Stimulated activated effector memory CD8-positive, alpha-beta T cell treated with anti-CD3 and anti-CD28 coated beads, Interleukin-12 subunit alpha, Interleukin-12 subunit beta, amount 100 ng/mL, for 72 hours (primary cell): Measurements from ENCODE around the gene TMEFF2.
"Not testable (repeated sequence)": the region's sequence is repeated elsewhere in the genome, so short reads cannot be mapped to it uniquely, and the experiment has no call there.

Experiments
- ATAC-seq: fragments of 150-1000 bp; cut with Tn5 transposase; 2 replicates; pipeline ENCODE4 v1.10.0; 2021
- DNase-seq, 2 donors: peaks; one replicate each; pipeline ENCODE4 v3.0.0; 2021 to 2022; ENCODE audit warnings: low spot score in 2 of 2
- H3K27ac Mint-ChIP-seq: one replicate; pipeline ENCODE4 v1.8.0; 2022; ENCODE audit warnings: mild to moderate bottlenecking, mixed read lengths
- H3K36me3 Mint-ChIP-seq: one replicate; pipeline ENCODE4 v1.8.0; 2022; ENCODE audit warnings: mild to moderate bottlenecking, mixed read lengths
- H3K4me1 Mint-ChIP-seq: one replicate; pipeline ENCODE4 v1.8.0; 2022; ENCODE audit warnings: mixed read lengths
- H3K4me3 Mint-ChIP-seq: one replicate; pipeline ENCODE4 v1.8.0; 2022; ENCODE audit warnings: mild to moderate bottlenecking, mixed read lengths
- H3K9me3 Mint-ChIP-seq: one replicate; pipeline ENCODE4 v1.8.0; 2022; ENCODE audit warnings: mixed read lengths

Gene TMEFF2

GRCh38 chr2:192126912-192127311, 67.8 kb downstream of the TMEFF2 start:
- Mint-ChIP-seq H3K36me3 (no peaks in the 10 kb centered on the region), H3K27ac (no peak overlapping the region)
- no peak for ATAC-seq

GRCh38 chr2:192126426-192126825, 68.3 kb downstream of the TMEFF2 start:
- Mint-ChIP-seq H3K27ac (no peak overlapping the region), H3K36me3 (no peaks in the 10 kb centered on the region), H3K4me3 (no peak overlapping the region), H3K4me1 (no peaks in the 10 kb centered on the region), H3K9me3 (no peaks in the 10 kb centered on the region)
- ATAC-seq (no peak), DNase-seq (no peak)

More at GRCh38 chr2:192126912-192127311, 67.8 kb downstream of the TMEFF2 start:
- DNase-seq, result no peak
- H3K4me1 Mint-ChIP-seq, result no peaks in the 10 kb centered on the region
- H3K4me3 Mint-ChIP-seq, result no peak overlapping the region
- no peaks in the 10 kb centered on the region for H3K9me3 Mint-ChIP-seq

- Mint-ChIP-seq H3K4me1 (no peaks in the 10 kb centered on the region), H3K36me3 (no peaks in the 10 kb centered on the region), H3K27ac (no peak overlapping the region), H3K9me3 (no peaks in the 10 kb centered on the region), H3K4me3 (no peak overlapping the region)
- ATAC-seq (no peak), DNase-seq (no peak)
These were observed 70.2 kb downstream of the TMEFF2 start for GRCh38 chr2:192124571-192124970.

GRCh38 chr2:192123847-192124246, 70.9 kb downstream of the TMEFF2 start:
- no peaks in the 10 kb centered on the region for H3K9me3 Mint-ChIP-seq
- no peaks in the 10 kb centered on the region for H3K4me1 Mint-ChIP-seq
- no peaks in the 10 kb centered on the region for H3K36me3 Mint-ChIP-seq
- DNase-seq (no peak), ATAC-seq (no peak)
- H3K4me3 Mint-ChIP-seq, result no peak overlapping the region
- H3K27ac Mint-ChIP-seq, result no peak overlapping the region

GRCh38 chr2:192122946-192123345, 71.8 kb downstream of the TMEFF2 start:
- no peaks in the 10 kb centered on the region for H3K9me3 Mint-ChIP-seq
- ATAC-seq (no peak), DNase-seq (no peak)
- no peaks in the 10 kb centered on the region for H3K36me3 Mint-ChIP-seq
- H3K27ac Mint-ChIP-seq, result no peak overlapping the region
- no peak overlapping the region for H3K4me3 Mint-ChIP-seq
- no peaks in the 10 kb centered on the region for H3K4me1 Mint-ChIP-seq

GRCh38 chr2:192122141-192122540, 72.6 kb downstream of the TMEFF2 start:
- H3K4me1 Mint-ChIP-seq, result no peaks in the 10 kb centered on the region
- H3K36me3 Mint-ChIP-seq, result no peaks in the 10 kb centered on the region
- DNase-seq (no peak), ATAC-seq (no peak)
- no peak overlapping the region for H3K4me3 Mint-ChIP-seq
- H3K27ac Mint-ChIP-seq, result no peak overlapping the region
- H3K9me3 Mint-ChIP-seq, result no peaks in the 10 kb centered on the region

- Mint-ChIP-seq H3K4me1 (no peaks in the 10 kb centered on the region), H3K4me3 (no peak overlapping the region), H3K36me3 (no peaks in the 10 kb centered on the region), H3K27ac (no peak overlapping the region), H3K9me3 (no peaks in the 10 kb centered on the region)
- DNase-seq, result no peak
- ATAC-seq, result no peak
These were observed 75.2 kb downstream of the TMEFF2 start for GRCh38 chr2:192119536-192119935.

- H3K4me3 Mint-ChIP-seq, result no peak overlapping the region
- H3K9me3 Mint-ChIP-seq, result no peaks in the 10 kb centered on the region
- H3K27ac Mint-ChIP-seq, result no peak overlapping the region
- no peaks in the 10 kb centered on the region for H3K4me1 Mint-ChIP-seq
- no peaks in the 10 kb centered on the region for H3K36me3 Mint-ChIP-seq
- DNase-seq (no peak), ATAC-seq (no peak)
These were observed 77.0 kb downstream of the TMEFF2 start for GRCh38 chr2:192117705-192118104.

- peak; percentile 36 for ATAC-seq
- H3K9me3 Mint-ChIP-seq, result not testable (repeated sequence)
These were observed 83.2 kb downstream of the TMEFF2 start for GRCh38 chr2:192111536-192111935.

GRCh38 chr2:192099742-192100141, 95.0 kb downstream of the TMEFF2 start:
- H3K4me3 Mint-ChIP-seq, result no peak overlapping the region
- H3K4me1 Mint-ChIP-seq, result no peaks in the 10 kb centered on the region
- H3K27ac Mint-ChIP-seq, result no peak overlapping the region
- H3K9me3 Mint-ChIP-seq, result no peaks in the 10 kb centered on the region
- no peaks in the 10 kb centered on the region for H3K36me3 Mint-ChIP-seq
- ATAC-seq (no peak), DNase-seq (no peak)

More at GRCh38 chr2:192111536-192111935, 83.2 kb downstream of the TMEFF2 start:
- not testable (repeated sequence) for H3K4me1 Mint-ChIP-seq, H3K36me3 Mint-ChIP-seq, H3K4me3 Mint-ChIP-seq, DNase-seq, H3K27ac Mint-ChIP-seq

GRCh38 chr2:192098814-192099491, 95.8 kb downstream of the TMEFF2 start:
- no peaks in the 10 kb centered on the region for H3K36me3 Mint-ChIP-seq
- H3K9me3 Mint-ChIP-seq, result no peaks in the 10 kb centered on the region
- ATAC-seq, result no peak
- no peaks in the 10 kb centered on the region for H3K4me1 Mint-ChIP-seq
- no peak overlapping the region for H3K4me3 Mint-ChIP-seq
- DNase-seq, result no peak
- no peak overlapping the region for H3K27ac Mint-ChIP-seq

- no peak for ATAC-seq
- Mint-ChIP-seq H3K9me3 (no peaks in the 10 kb centered on the region), H3K36me3 (no peaks in the 10 kb centered on the region), H3K27ac (no peak overlapping the region), H3K4me1 (no peaks in the 10 kb centered on the region), H3K4me3 (no peak overlapping the region)
- DNase-seq, result no peak
These were observed 103.3 kb downstream of the TMEFF2 start for GRCh38 chr2:192091476-192091875.

GRCh38 chr2:192090911-192091310, 103.8 kb downstream of the TMEFF2 start:
- no peak overlapping the region for H3K4me3 Mint-ChIP-seq
- no peak for ATAC-seq
- H3K4me1 Mint-ChIP-seq, result no peaks in the 10 kb centered on the region
- no peaks in the 10 kb centered on the region for H3K36me3 Mint-ChIP-seq
- DNase-seq, result no peak
- H3K27ac Mint-ChIP-seq, result no peak overlapping the region
- no peaks in the 10 kb centered on the region for H3K9me3 Mint-ChIP-seq

GRCh38 chr2:192087398-192087958, 107.3 kb downstream of the TMEFF2 start:
- Mint-ChIP-seq H3K9me3 (no peaks in the 10 kb centered on the region), H3K36me3 (no peaks in the 10 kb centered on the region), H3K27ac (no peak overlapping the region), H3K4me3 (no peak overlapping the region), H3K4me1 (no peaks in the 10 kb centered on the region)
- DNase-seq (no peak), ATAC-seq (no peak)

GRCh38 chr2:192082121-192082520, 112.6 kb downstream of the TMEFF2 start:
- Mint-ChIP-seq H3K4me3 (no peak overlapping the region), H3K4me1 (no peaks in the 10 kb centered on the region)

GRCh38 chr2:192080096-192080495, 114.6 kb downstream of the TMEFF2 start:
- not testable (repeated sequence) for DNase-seq, H3K4me1 Mint-ChIP-seq, H3K27ac Mint-ChIP-seq, H3K4me3 Mint-ChIP-seq, H3K9me3 Mint-ChIP-seq, H3K36me3 Mint-ChIP-seq, ATAC-seq

More at GRCh38 chr2:192082121-192082520, 112.6 kb downstream of the TMEFF2 start:
- no peak for DNase-seq
- Mint-ChIP-seq H3K36me3 (no peaks in the 10 kb centered on the region), H3K9me3 (no peaks in the 10 kb centered on the region), H3K27ac (no peak overlapping the region)
- no peak for ATAC-seq
